Neuronal stem cell (in vitro differentiated cells): ENCODE results near the gene POLD4.

Experiments used
- DNase-seq: peaks from one replicate; pipeline ENCODE4 v3.0.0-alpha.2; 2013; ENCODE audit warnings: low spot score
- H2AFZ ChIP-seq: one replicate; pipeline ENCODE4 v1.6.1; 2013; ENCODE audit warnings: mild to moderate bottlenecking, low read length, inconsistent platforms
- H2AK5ac ChIP-seq: 2 replicates; pipeline ENCODE4 v1.6.1; 2013; ENCODE audit warnings: low read depth, mild to moderate bottlenecking, inconsistent platforms, low read length, moderate library complexity, mixed read lengths
- H2BK120ac ChIP-seq: 2 replicates; pipeline ENCODE4 v1.6.1; 2013; ENCODE audit warnings: low read depth, mild to moderate bottlenecking, inconsistent platforms, low read length, moderate library complexity, mixed read lengths
- H2BK12ac ChIP-seq: one replicate; pipeline ENCODE4 v1.6.1; 2013; ENCODE audit warnings: low read length, inconsistent platforms
- H2BK15ac ChIP-seq: 2 replicates; pipeline ENCODE4 v1.6.1; 2013; ENCODE audit warnings: mild to moderate bottlenecking, low read length, inconsistent platforms, mixed read lengths
- H2BK5ac ChIP-seq: one replicate; pipeline ENCODE4 v1.6.1; 2013; ENCODE audit warnings: inconsistent platforms, mild to moderate bottlenecking, low read length, moderate library complexity
- H3K14ac ChIP-seq: one replicate; pipeline ENCODE4 v1.6.1; 2013; ENCODE audit warnings: low read length, inconsistent platforms
- H3K18ac ChIP-seq: 2 replicates; pipeline ENCODE4 v1.6.1; 2013; ENCODE audit warnings: low read length, inconsistent platforms
- H3K23ac ChIP-seq: 2 replicates; pipeline ENCODE4 v1.6.1; 2013; ENCODE audit warnings: low read depth, mild to moderate bottlenecking, mixed read lengths, low read length, inconsistent platforms; ENCODE audit not compliant: poor library complexity
- H3K27ac ChIP-seq: replicated peaks from 3 replicates; pipeline ENCODE4 v1.5.1; 2013; ENCODE audit warnings: low read length, inconsistent platforms
- H3K27me3 ChIP-seq, 3 experiments: 2 replicates each; pipeline ENCODE4 v1.6.1; 2013; ENCODE audit warnings: low read length in 3 of 3, mild to moderate bottlenecking in 2 of 3, inconsistent platforms in 1 of 3, low read depth in 1 of 3, mixed read lengths in 1 of 3, moderate library complexity in 1 of 3; ENCODE audit not compliant: control insufficient read depth in 3 of 3, insufficient read depth in 3 of 3
- H3K36me3 ChIP-seq, 2 donors: replicated peaks in 1 of 2; 2 replicates each; pipeline ENCODE4 v1.6.1; 2013; ENCODE audit warnings: low read length in 2 of 2; ENCODE audit not compliant: control insufficient read depth in 2 of 2, insufficient read depth in 2 of 2
- H3K4ac ChIP-seq: 2 replicates; pipeline ENCODE4 v1.6.1; 2013; ENCODE audit warnings: inconsistent platforms, mild to moderate bottlenecking, low read length, moderate library complexity
- H3K4me1 ChIP-seq, 2 donors: 1 replicate in 1 of 2; 2 replicates in 1 of 2; pipeline ENCODE4 v1.6.1; 2013; ENCODE audit warnings: low read length in 2 of 2, low read depth in 1 of 2; ENCODE audit not compliant: control insufficient read depth in 2 of 2, insufficient read depth in 1 of 2
- H3K4me2 ChIP-seq: one replicate; pipeline ENCODE4 v1.6.1; 2013; ENCODE audit warnings: mild to moderate bottlenecking, low read length, inconsistent platforms; ENCODE audit not compliant: insufficient read depth, poor library complexity, severe bottlenecking
- H3K4me3 ChIP-seq, 2 donors: 2 replicates each; pipeline ENCODE4 v1.5.1; 2013; ENCODE audit warnings: low read length in 2 of 2, mild to moderate bottlenecking in 2 of 2, inconsistent platforms in 1 of 2, moderate library complexity in 1 of 2
- H3K79me1 ChIP-seq: one replicate; pipeline ENCODE4 v1.6.1; 2013; ENCODE audit warnings: low read depth, mild to moderate bottlenecking, inconsistent platforms, low read length, moderate library complexity
- H3K9ac ChIP-seq: one replicate; pipeline ENCODE4 v1.6.1; 2013; ENCODE audit warnings: mild to moderate bottlenecking, low read depth, low read length, inconsistent platforms; ENCODE audit not compliant: poor library complexity
- H3K9me3 ChIP-seq, 2 donors: replicated peaks in 1 of 2; 2 replicates each; pipeline versions ENCODE3 to v1.6.1; 2013; ENCODE audit warnings: low read length in 2 of 2, mild to moderate bottlenecking in 2 of 2, inconsistent platforms in 1 of 2, low read depth in 1 of 2, mixed read lengths in 1 of 2, moderate library complexity in 1 of 2; ENCODE audit not compliant: control insufficient read depth in 2 of 2, insufficient read depth in 1 of 2
- H4K8ac ChIP-seq: one replicate; pipeline ENCODE4 v1.6.1; 2013; ENCODE audit warnings: low read depth, mild to moderate bottlenecking, inconsistent platforms, low read length, moderate library complexity
- H4K91ac ChIP-seq: one replicate; pipeline ENCODE4 v1.6.1; 2013; ENCODE audit warnings: low read length, low read depth, mild to moderate bottlenecking, inconsistent platforms; ENCODE audit not compliant: poor library complexity
- WGBS, 2 donors: extraction: QIAGEN DNeasy Blood & Tissue Kit; methylation state at CpG; one replicate each; pipeline ENCODE4 v1.1.7; 2013; ENCODE audit warnings: missing lambda C conversion rate in 2 of 2, mixed read lengths in 1 of 2; ENCODE audit not compliant: insufficient read length in 2 of 2, insufficient replicate concordance in 1 of 2; ENCODE audit errors: extremely low coverage in 2 of 2; 5-methylcytosine and 5-hydroxymethylcytosine counted together

Gene POLD4

GRCh38 chr11:67303835-67304411, 49.4 kb downstream of the POLD4 start:
- Histone ChIP-seq H2BK5ac (no peak overlapping the region), H2BK120ac (no peak overlapping the region), H3K9ac (peak overlapping the region; percentile 91), H3K9me3 (peaks cover 0 to 4% of the 10 kb centered on the region in 2 donors), H2AK5ac (peak overlapping the region; percentile 60), H3K23ac (peak overlapping the region; percentile 85), H2BK12ac (peak overlapping the region; percentile 41), H4K91ac (no peak overlapping the region), H3K18ac (peak overlapping the region; percentile 99), H3K4me2 (peak overlapping the region; percentile 97), H3K79me1 (no peaks in the 10 kb centered on the region), H3K4ac (no peak overlapping the region), H3K27ac (no peak overlapping the region), H3K14ac (peak overlapping the region; percentile 99), H3K4me3 (peak overlapping the region in 1 of 2 donors; percentile 95), H3K36me3 (peaks cover 22 to 32% of the 10 kb centered on the region in 2 donors), H3K4me1 (peaks cover 0 to 12% of the 10 kb centered on the region in 2 donors), H4K8ac (peak overlapping the region; percentile 45), H3K27me3 (peaks cover 0 to 14% (median 0%) of the 10 kb centered on the region in 3 experiments), H2AFZ (no peak overlapping the region), H2BK15ac (peak overlapping the region; percentile 81)
- no CpG with 5 or more reads among the region's 43 CpGs for WGBS, 2 donors
- DNase-seq: no peak

GRCh38 chr11:67303132-67303834, 50.1 kb downstream of the POLD4 start, which contains the start of gene SSH3:
SSH3 (plus strand) TSS chr11:67303530; CDS start chr11:67303626, 96 bp downstream.
- DNase-seq: peak; percentile 61
- H3K4me3 ChIP-seq: peak within 1 kb of the TSS in 1 of 2 donors; percentile 95
- peaks cover 22 to 39% of the 10 kb centered on the region in 2 donors for H3K36me3 ChIP-seq
- H3K4ac ChIP-seq: peak within 1 kb of the TSS; percentile 89
- H2AK5ac ChIP-seq: peak within 1 kb of the TSS; percentile 83
- peak within 1 kb of the TSS; percentile 99 for H3K14ac ChIP-seq
- peak within 1 kb of the TSS; percentile 93 for H3K23ac ChIP-seq
- no peak within 1 kb of the TSS for H2AFZ ChIP-seq
- H2BK120ac ChIP-seq: no peak within 1 kb of the TSS
- no CpG with 5 or more reads among the region's 65 CpGs for WGBS, 2 donors
- H3K4me2 ChIP-seq: peak within 1 kb of the TSS; percentile 97
- peak within 1 kb of the TSS; percentile 45 for H4K8ac ChIP-seq
- H3K27ac ChIP-seq: no peak within 1 kb of the TSS
- peaks cover 0 to 4% of the 10 kb centered on the region in 2 donors for H3K9me3 ChIP-seq
- peaks cover 0 to 12% of the 10 kb centered on the region in 2 donors for H3K4me1 ChIP-seq
- H3K27me3 ChIP-seq: peaks cover 0 to 14% (median 0%) of the 10 kb centered on the region in 3 experiments
- peak within 1 kb of the TSS; percentile 41 for H2BK12ac ChIP-seq
- H3K9ac ChIP-seq: peak within 1 kb of the TSS; percentile 91
- peak within 1 kb of the TSS; percentile 81 for H2BK15ac ChIP-seq
- H4K91ac ChIP-seq: no peak within 1 kb of the TSS
- no peaks in the 10 kb centered on the region for H3K79me1 ChIP-seq
- peak within 1 kb of the TSS; percentile 99 for H3K18ac ChIP-seq
- H2BK5ac ChIP-seq: peak within 1 kb of the TSS; percentile 82

GRCh38 chr11:67302571-67303131, 50.7 kb downstream of the POLD4 start:
- peak overlapping the region; percentile 97 for H3K4me2 ChIP-seq
- peaks cover 0 to 4% of the 10 kb centered on the region in 2 donors for H3K9me3 ChIP-seq
- peak overlapping the region in 1 of 2 donors; percentile 95 for H3K4me3 ChIP-seq
- H3K14ac ChIP-seq: no peak overlapping the region
- no peak overlapping the region for H2AFZ ChIP-seq
- H2BK12ac ChIP-seq: peak overlapping the region; percentile 41
- H2BK5ac ChIP-seq: peak overlapping the region; percentile 82
- H2BK15ac ChIP-seq: peak overlapping the region; percentile 81
- peaks cover 22 to 41% of the 10 kb centered on the region in 2 donors for H3K36me3 ChIP-seq
- no peaks in the 10 kb centered on the region for H3K79me1 ChIP-seq
- H3K27me3 ChIP-seq: peaks cover 0 to 14% (median 0%) of the 10 kb centered on the region in 3 experiments
- no peak overlapping the region for H2BK120ac ChIP-seq
- no peak for DNase-seq
- H3K27ac ChIP-seq: no peak overlapping the region
- H4K91ac ChIP-seq: no peak overlapping the region
- H3K9ac ChIP-seq: peak overlapping the region; percentile 60
- no peak overlapping the region for H3K4ac ChIP-seq
- no peak overlapping the region for H4K8ac ChIP-seq
- peak overlapping the region; percentile 83 for H2AK5ac ChIP-seq
- H3K4me1 ChIP-seq: peaks cover 0 to 12% of the 10 kb centered on the region in 2 donors
- H3K23ac ChIP-seq: peak overlapping the region; percentile 93
- peak overlapping the region; percentile 84 for H3K18ac ChIP-seq
- no CpG with 5 or more reads among the region's 23 CpGs for WGBS, 2 donors
